Measurements from ENCODE around the gene HNRNPA3.

DNA sequence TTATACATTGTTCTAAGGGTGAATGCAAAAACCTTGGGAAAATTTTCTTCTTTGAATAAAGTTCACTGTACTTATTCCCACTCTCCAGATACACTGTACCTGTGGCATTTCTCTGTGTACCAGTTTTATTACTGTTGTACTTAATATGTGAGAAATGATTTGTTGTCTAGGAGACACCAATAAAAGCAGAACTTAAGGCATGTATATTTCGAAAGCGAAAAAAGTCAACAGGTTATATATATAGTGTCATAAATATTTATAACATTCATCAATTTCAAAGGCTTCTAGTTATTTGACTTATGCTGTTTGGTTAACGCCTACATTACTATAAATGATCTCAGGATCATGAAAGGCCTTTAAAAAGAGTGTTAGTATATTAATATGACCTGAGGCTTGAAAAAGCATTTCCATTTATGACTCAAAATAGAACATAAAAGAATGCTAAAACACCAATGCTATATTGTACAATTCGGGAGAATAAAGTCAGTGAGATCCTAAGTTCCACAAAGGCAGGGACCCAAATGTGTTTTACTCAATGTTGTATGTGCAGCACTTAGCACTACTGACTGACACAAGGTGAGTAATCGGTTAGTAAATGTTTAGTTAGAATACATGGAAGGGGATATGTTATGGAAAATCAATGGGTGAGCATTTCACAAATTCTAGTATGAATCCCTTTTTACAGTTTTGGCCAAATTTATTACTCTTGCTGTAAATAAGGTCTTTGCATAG is 32.2 kb upstream of the HNRNPA3 start:
- TF ChIP-seq GATA2 (IDR thresholded peaks at IDR 0.05; ENCODE audit: low read depth, low read length), result no peak
- no peak for TF ChIP-seq GATA3 (IDR thresholded peaks at IDR 0.05; ENCODE audit: low read depth, low read length)
